Psoas muscle (tissue), 8 donors: Measurements from ENCODE around the gene SPATA13. TPM values are rescaled to one million over a fixed set of nuclear protein-coding genes. Genes with fewer than 3 reads are reported as not detected.

Experiments
- ATAC-seq, 4 donors: fragments of 200-7000 bp; cut with Tn5 transposase; one replicate each; pipeline ENCODE4 v1.9.1; 2020; ENCODE audit warnings: moderate library complexity in 3 of 4, mild to moderate bottlenecking in 2 of 4
- DNase-seq, 2 donors: peaks; one replicate each; pipeline ENCODE4 v3.0.0-alpha.2; 2020
- H3K27ac ChIP-seq: fragments of 200-600 bp; one replicate; pipeline ENCODE4 v1.8.0; 2022
- H3K27me3 ChIP-seq, 3 donors: fragments of 200-600 bp in 1 of 3; one replicate each; pipeline versions ENCODE4 v1.6.1 to v1.8.0; 2013 to 2022; ENCODE audit warnings: low read length in 2 of 3, mild to moderate bottlenecking in 2 of 3, moderate library complexity in 1 of 3; ENCODE audit not compliant: insufficient read depth in 3 of 3
- H3K36me3 ChIP-seq, 2 donors: fragments of 200-600 bp in 1 of 2; one replicate each; pipeline versions ENCODE4 v1.6.1 to v1.8.0; 2013 to 2022; ENCODE audit warnings: low read depth in 1 of 2, mild to moderate bottlenecking in 1 of 2, moderate library complexity in 1 of 2; ENCODE audit not compliant: insufficient read depth in 1 of 2
- H3K4me1 ChIP-seq: fragments of 200-600 bp; one replicate; pipeline ENCODE4 v1.8.0; 2022
- H3K4me3 ChIP-seq: fragments of 200-600 bp; one replicate; pipeline ENCODE4 v1.8.0; 2022; ENCODE audit warnings: mild to moderate bottlenecking
- H3K9me3 ChIP-seq: fragments of 200-600 bp; one replicate; pipeline ENCODE4 v1.8.0; 2022
- CTCF ChIP-seq: fragments of 200-600 bp; IDR thresholded peaks from one replicate; pipeline ENCODE4 v1.8.0; 2022; ENCODE audit warnings: antibody characterized with exemption
- WGBS, 3 donors: extraction: QIAGEN DNeasy Blood & Tissue Kit; methylation state at CpG; one replicate each; pipeline versions ENCODE4 v1.1.6 to v1.1.7; 2013; 5-methylcytosine and 5-hydroxymethylcytosine counted together
- intact Hi-C, 2 donors: fragments of 100-400 bp; cut with DNase I; formaldehyde crosslinking; loops; one replicate each; pipeline versions ENCODE4 v1.11.0 to v1.14.2; 2022
- polyA plus RNA-seq, 3 donors: library from polyadenylated mRNA; stranded (reverse); fragments of 200-250 nt; gene quantifications; one replicate each; pipeline ENCODE4 v1.2.3, GENCODE V29; 2013
- total RNA-seq, 4 donors: library from RNA; stranded (reverse); fragmentation: NEBNext Ultra II Directional in 2 of 4; extraction: Animal tissue kit (Norgen Biotek cat#: 25700) in 2 of 4; gene quantifications; one replicate each; pipeline versions ENCODE4 v1.2.1 to v1.2.4, GENCODE V29; 2021 to 2023
- donor health status: healthy with polysubstance abuse.
- donor health status: DM: no; HTN: no; CAD: no; lungs with moderate emphysema.
- donor health status: Bipolar disorder and iron deficiency.
- donor health status: healthy.
- donor health status: DM: yes; HTN: yes; CAD: no.
- donor health status: DM: no; HTN: no; CAD: no.
- donor health status: DM: no; HTN: no; CAD: no.
- donor health status: DM: yes; HTN: yes; CAD: no.

SPATA13 gene
- total and polyA plus RNA-seq, 7 donors: 0.87 to 5.8 (median 2.5) TPM

DNA sequence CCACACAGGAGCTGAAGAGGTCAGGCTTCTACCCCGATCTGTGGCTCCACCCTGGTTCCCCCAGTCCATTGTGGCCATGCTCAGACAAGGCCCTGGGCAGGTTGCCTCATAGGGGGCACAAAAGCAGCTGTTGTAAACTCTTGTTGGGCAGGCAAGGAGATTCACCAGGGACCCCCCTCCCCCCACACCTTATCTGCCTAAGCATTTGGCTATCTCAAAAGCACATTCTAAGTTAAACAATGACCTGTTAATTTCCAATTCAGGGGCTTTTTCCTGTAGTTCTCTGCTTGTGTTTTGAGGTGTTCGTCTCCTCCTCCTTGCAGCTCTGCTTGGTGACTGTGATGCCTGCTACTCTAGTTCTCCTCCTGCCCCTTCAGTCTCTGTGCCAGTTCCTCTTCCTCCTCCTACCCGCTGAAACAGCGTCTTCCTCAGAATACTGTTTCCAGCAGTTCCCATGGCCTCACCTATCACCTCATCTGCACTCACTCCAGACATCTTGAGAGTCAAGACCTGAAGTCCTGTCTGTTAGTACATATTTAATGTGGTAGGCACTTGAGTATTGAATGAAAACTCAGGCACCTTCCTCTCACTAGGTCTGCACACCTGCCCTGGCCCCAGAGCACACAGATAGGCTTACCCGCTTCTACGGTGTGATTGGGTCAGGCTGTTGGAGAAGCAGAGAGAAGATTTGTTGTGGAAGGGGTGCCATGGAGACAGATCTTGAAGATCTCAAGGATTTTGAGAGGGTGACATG, 31.7 kb downstream of the SPATA13 start:
- no peak for ATAC-seq
- Histone ChIP-seq H3K4me3 (no peak overlapping the region), H3K36me3 (no peaks in the 10 kb centered on the region), H3K27me3 (no peaks in the 10 kb centered on the region), H3K4me1 (no peaks in the 10 kb centered on the region), H3K9me3 (no peaks in the 10 kb centered on the region), H3K27ac (no peak overlapping the region)
- DNase-seq: no peak
- intact Hi-C loops: no loop called here
- TF ChIP-seq CTCF: no peak
- WGBS, 3 donors: 82 to 97% (median 83%) methylated on average over 6 of the region's 6 CpGs

GRCh38 chr13:24192811-24193162, 32.3 kb downstream of the SPATA13 start:
- Histone ChIP-seq H3K4me1 (no peaks in the 10 kb centered on the region), H3K27ac (no peak overlapping the region), H3K9me3 (no peaks in the 10 kb centered on the region), H3K4me3 (no peak overlapping the region), H3K36me3 (no peaks in the 10 kb centered on the region), H3K27me3 (no peaks in the 10 kb centered on the region)
- intact Hi-C loops: no loop called here
- ATAC-seq (no peak), DNase-seq (no peak)
- 85 to 100% (median 100%) methylated on average over 1 of the region's 1 CpG for WGBS, 3 donors
- no peak for TF ChIP-seq CTCF

DNA sequence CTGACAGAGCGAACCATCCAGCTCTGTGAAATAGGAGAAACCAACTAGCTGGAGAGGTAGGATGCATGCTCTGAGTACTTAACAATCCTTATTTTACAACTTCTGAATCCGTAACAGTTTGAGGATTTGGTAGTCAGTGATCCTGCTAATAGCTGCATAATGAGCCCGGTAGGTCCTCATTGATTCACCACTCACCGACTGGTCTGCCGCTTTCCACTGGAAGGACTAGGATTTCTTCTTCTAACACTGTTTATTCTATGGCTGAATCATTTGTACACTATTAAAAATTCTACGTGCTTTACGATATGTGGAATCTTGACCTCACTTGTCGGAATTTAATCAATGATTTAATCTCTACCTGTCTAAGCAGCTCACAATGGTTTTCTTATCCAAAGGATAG, 33.9 kb downstream of the SPATA13 start:
- no peak for ATAC-seq

GRCh38 chr13:24195626-24196025, 35.1 kb downstream of the SPATA13 start:
- no peak overlapping the region for H3K4me3 ChIP-seq
- WGBS, 3 donors: 84 to 95% (median 92%) methylated on average over 1 of the region's 1 CpG
- intact Hi-C loops: no loop called here
- no peaks in the 10 kb centered on the region for H3K4me1 ChIP-seq
- ATAC-seq (no peak), DNase-seq (no peak)
- no peak for TF ChIP-seq CTCF
- H3K27ac ChIP-seq: no peak overlapping the region
- H3K9me3 ChIP-seq: no peaks in the 10 kb centered on the region
- no peaks in the 10 kb centered on the region for H3K36me3 ChIP-seq
- H3K27me3 ChIP-seq: no peaks in the 10 kb centered on the region

More for the DNA sequence above, 33.9 kb downstream of the SPATA13 start:
- intact Hi-C loops: no loop called here
- Histone ChIP-seq H3K27me3 (no peaks in the 10 kb centered on the region), H3K9me3 (no peaks in the 10 kb centered on the region), H3K4me3 (no peak overlapping the region), H3K27ac (no peak overlapping the region), H3K4me1 (no peaks in the 10 kb centered on the region), H3K36me3 (no peaks in the 10 kb centered on the region)
- DNase-seq: no peak
- TF ChIP-seq CTCF: no peak
- 92 to 95% (median 94%) methylated on average over 8 of the region's 8 CpGs for WGBS, 3 donors
